D721Med (cell line): Measurements from ENCODE around the gene TOMM40L.
A peak's percentile ranks its signal among the peaks of the same experiment; 100 is the strongest.
"Not testable (repeated sequence)": the region's sequence is repeated elsewhere in the genome, so short reads cannot be mapped to it uniquely, and the experiment has no call there.

Experiments
- DNase-seq: peaks from one replicate; pipeline ENCODE4 v3.0.0; 2011; ENCODE audit warnings: low spot score; ENCODE audit not compliant: insufficient read length
- FAIRE-seq: peaks from 2 replicates; lab custom pipeline; 2011; peaks lifted over from hg19 to GRCh38; lab: Jason Lieb, UNC
- CTCF ChIP-seq: IDR thresholded peaks from 2 replicates; pipeline ENCODE4 v1.5.1; 2012; ENCODE audit warnings: mild to moderate bottlenecking, control low read depth; ENCODE audit not compliant: insufficient read depth; ENCODE audit errors: missing control alignments

TOMM40L gene

DNA sequence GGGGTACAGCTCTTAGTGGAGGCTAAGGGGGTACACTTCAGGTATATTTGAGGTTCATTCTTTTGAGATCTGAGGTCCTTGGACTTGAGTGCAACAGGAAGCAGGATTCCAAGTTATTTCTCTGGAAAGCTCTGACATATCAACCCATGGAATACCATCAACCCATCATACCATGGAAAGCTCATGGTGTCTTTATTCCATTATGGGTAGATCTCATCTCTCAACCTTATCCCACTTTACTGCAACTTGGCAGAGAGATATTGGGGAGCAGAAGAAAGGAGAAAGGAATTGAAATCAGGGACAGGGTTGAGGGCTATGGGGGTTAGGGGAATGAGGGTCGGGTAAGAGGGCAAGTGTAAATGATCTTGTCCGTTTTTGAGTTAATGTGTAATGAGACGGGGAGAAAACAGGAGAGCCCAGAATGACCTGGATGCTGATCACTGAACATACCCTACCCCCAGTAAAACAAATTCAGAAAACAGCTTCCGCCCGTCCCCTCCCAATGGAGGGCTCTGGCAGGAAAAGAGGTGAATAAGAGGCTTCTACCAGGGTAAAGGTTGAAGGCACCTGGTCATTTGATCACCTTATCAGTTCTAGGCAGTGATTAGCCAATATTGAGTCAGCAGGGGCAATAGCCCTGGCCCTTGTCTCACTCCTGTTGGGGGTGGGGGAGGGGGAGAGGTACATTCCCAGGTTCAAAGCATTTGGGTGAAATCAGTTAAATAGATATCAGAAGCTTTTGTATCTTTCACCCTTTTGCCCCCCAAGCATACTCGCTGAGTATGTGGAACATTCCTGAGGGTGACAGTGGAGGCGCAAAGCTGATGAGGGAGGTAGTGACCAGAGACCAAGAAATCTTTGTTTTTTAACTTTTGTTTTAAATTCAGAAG is 1.8 kb upstream of the TOMM40L start:
- FAIRE-seq: no peak
- TF ChIP-seq CTCF: no peak
- no peak for DNase-seq

GRCh38 chr1:161224695-161225087 is 1.2 kb upstream of the TOMM40L start:
- not testable (repeated sequence) for DNase-seq, FAIRE-seq

DNA sequence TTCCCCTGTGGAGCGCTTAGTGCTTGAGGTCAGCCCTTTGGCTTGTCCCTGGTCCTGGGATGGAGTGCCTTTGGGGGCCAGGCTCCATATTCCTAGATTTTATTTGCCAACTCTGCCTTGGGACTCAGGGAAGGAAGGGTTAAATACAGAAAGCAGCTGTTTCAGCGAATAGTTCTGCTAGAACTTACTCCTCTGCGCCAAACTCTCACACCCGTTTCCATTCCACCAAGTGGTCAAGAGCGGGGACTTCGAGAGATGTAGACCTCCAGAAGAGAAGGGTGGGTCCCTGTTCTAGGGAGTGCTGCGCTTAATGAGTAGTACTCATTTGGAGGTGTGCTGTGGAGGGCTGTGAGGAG is 704 bp upstream of the TOMM40L start:
- FAIRE-seq (no peak), DNase-seq (no peak)
- TF ChIP-seq CTCF: no peak

GRCh38 chr1:161226320-161226711 is 456 bp downstream of the TOMM40L start:
- FAIRE-seq (no peak), DNase-seq (no peak)
- TF ChIP-seq CTCF: no peak

- DNase-seq (no peak), FAIRE-seq (no peak)
- TF ChIP-seq CTCF: no peak
Measured at GRCh38 chr1:161226759-161227158, 899 bp downstream of the TOMM40L start.

DNA sequence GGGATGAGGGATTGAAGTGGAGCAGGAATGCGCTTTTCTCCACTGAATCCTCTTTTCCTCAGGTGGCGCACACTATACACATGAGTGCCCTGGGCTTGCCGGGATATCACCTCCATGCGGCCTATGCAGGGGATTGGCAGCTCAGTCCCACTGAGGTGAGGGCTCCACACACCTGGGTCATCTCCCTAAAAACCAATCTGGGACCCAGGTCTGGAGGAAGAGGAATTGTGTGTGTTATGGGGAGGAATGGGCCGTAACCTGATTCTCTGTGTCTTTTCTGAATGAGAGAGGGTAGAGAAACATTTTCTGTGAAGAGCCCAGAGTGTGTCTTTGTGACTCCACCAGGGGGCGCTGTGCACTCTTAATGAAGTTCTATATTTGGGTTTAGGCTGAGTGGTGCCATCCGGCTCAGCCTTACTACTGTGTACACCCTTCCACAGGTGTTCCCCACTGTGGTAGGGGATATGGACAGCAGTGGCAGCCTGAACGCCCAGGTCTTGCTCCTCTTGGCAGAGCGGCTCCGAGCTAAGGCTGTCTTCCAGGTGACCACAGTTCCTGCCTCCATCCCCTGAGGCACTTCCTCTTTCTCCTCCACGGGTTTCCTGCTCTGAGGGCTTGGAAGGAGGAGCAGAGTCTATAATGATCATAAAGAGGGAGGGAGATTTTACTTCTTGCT is 1.5 kb downstream of the TOMM40L start:
- TF ChIP-seq CTCF: peak; percentile 96
- DNase-seq: peak; percentile 63
- FAIRE-seq: no peak

GRCh38 chr1:161228032-161228431 is 2.2 kb downstream of the TOMM40L start:
- no peak for FAIRE-seq
- no peak for DNase-seq
- TF ChIP-seq CTCF: no peak
